HG03135 (cell line): ENCODE results near the gene GRID2.

Source experiments
- ATAC-seq: cut with Tn5 transposase; IDR thresholded peaks from one replicate; pipeline ENCODE4 v1.9.1; 2021; ENCODE audit warnings: mild to moderate bottlenecking, moderate library complexity; ENCODE audit not compliant: unreplicated experiment

GRID2 gene

GRCh38 chr4:92677805-92678204 lies 374.0 kb downstream of the GRID2 start:
- no peak for ATAC-seq

- ATAC-seq, result no peak
Observed at GRCh38 chr4:92678292-92678691, 374.5 kb downstream of the GRID2 start.

- ATAC-seq, result no peak
Observed at GRCh38 chr4:92679149-92679548, 375.4 kb downstream of the GRID2 start.

- no peak for ATAC-seq
Observed at GRCh38 chr4:92714640-92715039, 410.9 kb downstream of the GRID2 start.

- no peak for ATAC-seq
Observed at GRCh38 chr4:92733231-92733630, 429.5 kb downstream of the GRID2 start.

- ATAC-seq, result no peak
Observed at GRCh38 chr4:92735025-92735665, 431.4 kb downstream of the GRID2 start.

GRCh38 chr4:92760433-92760832 lies 456.7 kb downstream of the GRID2 start:
- no peak for ATAC-seq

GRCh38 chr4:92776080-92776479 lies 472.3 kb downstream of the GRID2 start:
- no peak for ATAC-seq

GRCh38 chr4:92789741-92790140 lies 486.0 kb downstream of the GRID2 start:
- ATAC-seq, result no peak

GRCh38 chr4:92791871-92792440 lies 488.2 kb downstream of the GRID2 start:
- no peak for ATAC-seq

- ATAC-seq, result no peak
Observed at GRCh38 chr4:92809381-92809780, 505.6 kb downstream of the GRID2 start.

- ATAC-seq, result no peak
Observed at GRCh38 chr4:92812652-92813051, 508.9 kb downstream of the GRID2 start.

GRCh38 chr4:92814677-92815076 lies 510.9 kb downstream of the GRID2 start:
- ATAC-seq, result no peak

- ATAC-seq, result no peak
Observed at GRCh38 chr4:92825256-92825655, 521.5 kb downstream of the GRID2 start.

- ATAC-seq, result no peak
Observed at GRCh38 chr4:92825791-92826190, 522.0 kb downstream of the GRID2 start.

GRCh38 chr4:92830771-92831170 lies 527.0 kb downstream of the GRID2 start:
- ATAC-seq, result no peak

GRCh38 chr4:92840880-92841279 lies 537.1 kb downstream of the GRID2 start:
- ATAC-seq, result no peak

GRCh38 chr4:92843784-92844183 lies 540.0 kb downstream of the GRID2 start:
- no peak for ATAC-seq

- ATAC-seq, result no peak
Observed at GRCh38 chr4:92847026-92847425, 543.3 kb downstream of the GRID2 start.

GRCh38 chr4:92862509-92862908 lies 558.7 kb downstream of the GRID2 start:
- ATAC-seq, result no peak

GRCh38 chr4:92864096-92864495 lies 560.3 kb downstream of the GRID2 start:
- ATAC-seq, result no peak

- ATAC-seq, result no peak
Observed at GRCh38 chr4:92872604-92873003, 568.8 kb downstream of the GRID2 start.

GRCh38 chr4:92885632-92886031 lies 581.9 kb downstream of the GRID2 start:
- no peak for ATAC-seq
